Adrenal gland (tissue), 12 donors: ENCODE data around the gene THTPA. TPM values are rescaled to one million over a fixed set of nuclear protein-coding genes. Genes with fewer than 3 reads are reported as not detected.
A peak's percentile ranks its signal among the peaks of the same experiment; 100 is the strongest.

ENCODE experiments used
- DNase-seq, 7 donors: peaks; one replicate each; pipeline ENCODE4 v3.0.0-alpha.2; 2019 to 2020
- H3K27ac ChIP-seq, 5 donors: fragments of 200-600 bp; sonication (generic) in 4 of 5; 1 replicate in 3 of 5; 2 replicates in 2 of 5; pipeline versions ENCODE4 v1.5.1 to v1.8.0; 2016 to 2020; ENCODE audit warnings: mild to moderate bottlenecking in 1 of 5
- H3K27me3 ChIP-seq: fragments of 200-600 bp; 2 replicates; pipeline ENCODE4 v1.8.0; 2021
- H3K36me3 ChIP-seq, 2 donors: fragments of 200-600 bp; replicated peaks in 1 of 2; 1 replicate in 1 of 2; 2 replicates in 1 of 2; pipeline versions ENCODE4 v1.5.1 to v1.8.0; 2018 to 2022
- H3K4me1 ChIP-seq, 2 donors: fragments of 200-600 bp; replicated peaks in 1 of 2; 1 replicate in 1 of 2; 2 replicates in 1 of 2; pipeline versions ENCODE4 v1.5.1 to v1.8.0; 2018 to 2021
- H3K4me3 ChIP-seq, 4 donors: fragments of 200-600 bp; sonication (generic) in 3 of 4; one replicate each; pipeline ENCODE4 v1.5.1; 2016 to 2018
- H3K9me3 ChIP-seq, 3 donors: fragments of 200-600 bp; sonication (generic) in 1 of 3; replicated peaks in 1 of 3; 1 replicate in 2 of 3; 2 replicates in 1 of 3; pipeline versions ENCODE4 v1.5.1 to v1.8.0; 2016 to 2021
- POLR2A ChIP-seq, 2 donors: fragments of 450-650 bp; IDR thresholded peaks; one replicate each; pipeline ENCODE4 v1.6.1; 2017; ENCODE audit warnings: antibody characterized with exemption in 2 of 2, mild to moderate bottlenecking in 2 of 2, moderate library complexity in 1 of 2
- WGBS, 4 donors: extraction: QIAGEN DNeasy Blood & Tissue Kit in 2 of 4; methylation state at CpG; one replicate each; pipeline versions ENCODE4 v1.1.5 to v1.1.7; 2013 to 2017; 5-methylcytosine and 5-hydroxymethylcytosine counted together
- intact Hi-C, 2 donors: fragments of 100-400 bp; cut with DNase I; formaldehyde crosslinking; loops; one replicate each; pipeline versions ENCODE4 v1.14.1 to v1.15.0; 2022 to 2023
- polyA plus RNA-seq, 3 donors: library from polyadenylated mRNA; stranded (reverse); fragments of 200-250 nt in 2 of 3; fragments of 350-450 nt in 1 of 3; fragmentation: Illumina TruSeq in 1 of 3; extraction: RNeasy Lipid Tissue Mini Kit (QIAGEN cat#74804) in 1 of 3; gene quantifications; one replicate each; pipeline ENCODE4 v1.2.3, GENCODE V29; 2013 to 2014
- total RNA-seq, 9 donors: library from RNA; depleted of rRNA in 4 of 9; stranded (reverse); fragments of >200 nt in 4 of 9; fragments of 120-200 nt in 1 of 9; fragmentation: NEBNext Ultra II Directional in 1 of 9; extraction: Animal tissue kit (Norgen Biotek cat#: 25700) in 1 of 9; gene quantifications; one replicate each; pipeline versions ENCODE4 v1.1.0 to v1.2.4, GENCODE V29; 2013 to 2023
- TF ChIP-seq, protein P1 (sequence below), 6 experiments: fragments of 450-650 bp in 4 of 6; fragments of 200-600 bp in 2 of 6; sonication (generic) in 1 of 6; IDR thresholded peaks; 1 replicate in 5 of 6; 2 replicates in 1 of 6; pipeline versions ENCODE4 v1.5.1 to v1.8.0; 2016 to 2021; ENCODE audit warnings: antibody characterized with exemption in 6 of 6, mild to moderate bottlenecking in 2 of 6, moderate library complexity in 1 of 6
- donor health status: healthy with polysubstance abuse.
- donor health status: Bipolar disorder and iron deficiency.
- donor health status: DM: yes; HTN: yes; CAD: no.
- donor health status: DM: no; HTN: no; CAD: no.
- donor health status: DM: no; HTN: no; CAD: no.
- donor health status: DM: yes; HTN: yes; CAD: no.

The THTPA gene
- total and polyA plus RNA-seq, 12 donors: 11.2 to 41.7 (median 27.2) TPM

DNA sequence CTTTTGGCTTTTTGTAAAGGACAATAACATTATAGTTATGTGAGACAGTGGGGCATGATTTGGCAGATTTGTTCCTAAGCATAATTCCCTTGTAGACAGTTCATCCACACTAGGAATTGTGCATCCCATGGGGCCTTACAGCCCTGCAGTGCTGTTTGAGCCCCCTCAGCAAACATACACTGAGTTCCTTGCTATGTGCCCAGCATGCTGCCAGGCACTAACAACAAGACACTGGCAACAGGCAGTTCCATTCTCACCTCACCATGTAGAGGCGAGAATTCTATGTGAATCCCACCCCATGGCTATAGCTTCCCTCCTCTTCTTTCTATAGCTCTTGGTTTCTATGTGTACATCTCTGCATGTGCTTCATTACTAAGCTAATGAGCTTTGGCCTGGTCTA, 1.9 kb downstream of the THTPA start:
- H3K9me3 ChIP-seq: no peaks in the 10 kb centered on the region
- DNase-seq: no peak
- H3K4me3 ChIP-seq: no peak overlapping the region
- no peak overlapping the region for H3K27ac ChIP-seq
- 94 to 100% (median 98%) methylated on average over 1 of the region's 1 CpG for WGBS, 4 donors
- peaks cover 16 to 22% of the 10 kb centered on the region in 2 donors for H3K4me1 ChIP-seq
- H3K36me3 ChIP-seq: peaks cover 0 to 40% of the 10 kb centered on the region in 2 donors
- no peaks in the 10 kb centered on the region for H3K27me3 ChIP-seq
- intact Hi-C loops: no loop called here
- TF ChIP-seq, protein P1, sequence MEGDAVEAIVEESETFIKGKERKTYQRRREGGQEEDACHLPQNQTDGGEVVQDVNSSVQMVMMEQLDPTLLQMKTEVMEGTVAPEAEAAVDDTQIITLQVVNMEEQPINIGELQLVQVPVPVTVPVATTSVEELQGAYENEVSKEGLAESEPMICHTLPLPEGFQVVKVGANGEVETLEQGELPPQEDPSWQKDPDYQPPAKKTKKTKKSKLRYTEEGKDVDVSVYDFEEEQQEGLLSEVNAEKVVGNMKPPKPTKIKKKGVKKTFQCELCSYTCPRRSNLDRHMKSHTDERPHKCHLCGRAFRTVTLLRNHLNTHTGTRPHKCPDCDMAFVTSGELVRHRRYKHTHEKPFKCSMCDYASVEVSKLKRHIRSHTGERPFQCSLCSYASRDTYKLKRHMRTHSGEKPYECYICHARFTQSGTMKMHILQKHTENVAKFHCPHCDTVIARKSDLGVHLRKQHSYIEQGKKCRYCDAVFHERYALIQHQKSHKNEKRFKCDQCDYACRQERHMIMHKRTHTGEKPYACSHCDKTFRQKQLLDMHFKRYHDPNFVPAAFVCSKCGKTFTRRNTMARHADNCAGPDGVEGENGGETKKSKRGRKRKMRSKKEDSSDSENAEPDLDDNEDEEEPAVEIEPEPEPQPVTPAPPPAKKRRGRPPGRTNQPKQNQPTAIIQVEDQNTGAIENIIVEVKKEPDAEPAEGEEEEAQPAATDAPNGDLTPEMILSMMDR (IDR thresholded peaks at IDR 0.05): no peak
- TF ChIP-seq POLR2A (IDR thresholded peaks at IDR 0.05): no peak

DNA sequence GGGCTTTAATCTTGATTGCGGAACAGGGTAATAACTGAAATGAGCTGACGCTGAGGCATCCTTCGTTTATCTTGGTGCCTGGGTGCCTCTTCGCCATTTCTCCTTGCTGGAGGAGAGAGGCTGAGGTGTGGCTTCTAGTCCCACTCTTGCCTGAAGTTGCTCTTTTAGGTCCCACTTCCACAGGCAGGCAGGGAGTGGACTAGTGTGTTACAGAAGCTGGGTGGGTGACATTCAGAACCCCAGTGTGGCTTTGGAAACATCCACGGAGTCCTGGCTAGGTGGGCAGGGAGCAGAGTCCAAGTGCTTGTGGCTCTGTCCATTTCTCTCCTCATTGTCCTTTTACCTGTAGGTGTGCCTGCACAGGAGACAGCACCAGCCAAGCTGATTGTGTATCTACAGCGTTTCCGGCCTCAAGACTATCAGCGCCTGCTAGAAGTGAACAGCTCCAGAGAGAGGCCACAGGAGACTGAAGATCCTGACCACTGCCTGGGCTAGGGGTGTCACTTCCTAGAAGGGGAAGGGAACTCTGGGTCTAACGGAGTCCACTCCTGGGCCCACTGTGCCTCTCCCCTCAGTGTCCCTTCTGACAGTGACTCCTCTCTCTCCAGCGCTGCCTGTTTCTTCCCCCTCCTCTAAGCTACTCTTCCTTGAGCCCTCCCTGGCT, 2.4 kb downstream of the THTPA start:
- Histone ChIP-seq H3K9me3 (no peaks in the 10 kb centered on the region), H3K4me3 (no peak overlapping the region), H3K27ac (no peak overlapping the region), H3K4me1 (peaks cover 19 to 22% of the 10 kb centered on the region in 2 donors), H3K36me3 (peaks cover 0 to 40% of the 10 kb centered on the region in 2 donors), H3K27me3 (no peaks in the 10 kb centered on the region)
- intact Hi-C loops: no loop called here
- 89 to 94% (median 90%) methylated on average over 10 of the region's 10 CpGs for WGBS, 4 donors
- TF ChIP-seq, protein P1 (IDR thresholded peaks at IDR 0.05): no peak
- TF ChIP-seq POLR2A (IDR thresholded peaks at IDR 0.05): no peak
- no peak for DNase-seq

DNA sequence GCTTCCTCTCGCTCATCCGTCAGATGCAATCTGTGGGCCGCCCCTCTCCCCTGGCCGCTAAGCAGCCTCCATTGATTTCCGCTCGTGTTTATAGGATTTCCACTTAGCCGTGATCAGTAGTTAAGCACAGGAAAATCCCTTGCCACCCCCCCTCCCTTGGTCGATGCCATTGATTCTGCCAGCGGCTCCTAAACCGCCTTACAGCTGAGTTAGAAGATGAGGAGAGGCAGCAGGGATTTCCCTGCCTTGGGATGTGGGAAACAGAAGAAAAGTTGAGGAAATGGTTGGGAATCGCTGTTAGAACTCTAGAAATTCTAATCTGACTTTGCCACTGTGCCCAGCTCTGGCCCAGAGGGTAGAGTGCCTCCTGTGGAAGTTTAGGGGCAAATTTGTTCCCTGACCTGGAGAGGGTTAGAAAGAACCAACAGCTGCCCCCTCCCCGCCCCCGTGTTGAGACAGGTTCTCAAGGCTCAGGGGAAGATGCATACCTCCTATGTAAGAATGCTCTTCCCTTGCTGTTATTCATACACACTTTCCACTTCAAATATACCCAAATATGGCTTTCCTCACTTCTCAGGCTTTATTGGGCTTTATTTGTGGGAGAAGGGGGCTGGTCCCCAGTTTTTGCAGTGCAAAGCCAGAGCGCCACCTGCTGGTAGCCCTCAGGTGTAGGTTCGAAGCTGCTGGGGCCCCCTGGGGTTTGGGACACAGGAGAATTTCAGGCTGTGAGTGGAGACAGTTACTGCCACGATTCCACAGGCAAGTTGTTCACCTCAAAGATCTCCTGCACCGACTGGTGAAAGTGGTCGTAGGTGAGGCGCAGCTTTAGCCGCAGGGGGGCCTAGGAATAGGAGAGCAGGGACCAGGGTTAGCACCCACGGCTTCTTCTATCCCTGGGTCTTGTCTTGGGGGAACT, 3.2 kb downstream of the THTPA start:
- Histone ChIP-seq H3K36me3 (peaks cover 0 to 47% of the 10 kb centered on the region in 2 donors), H3K27ac (no peak overlapping the region), H3K4me3 (no peak overlapping the region), H3K9me3 (no peaks in the 10 kb centered on the region), H3K27me3 (no peaks in the 10 kb centered on the region), H3K4me1 (peaks cover 19 to 22% of the 10 kb centered on the region in 2 donors)
- no peak for TF ChIP-seq POLR2A (IDR thresholded peaks at IDR 0.05)
- TF ChIP-seq, protein P1 (IDR thresholded peaks at IDR 0.05): peak; percentile 59 to 85 (median 76)
- intact Hi-C loops: no loop called here
- 65 to 79% (median 76%) methylated on average over 19 to 21 of the region's 21 CpGs for WGBS, 4 donors
- DNase-seq: peak in 4 of 7 donors; percentile 56 to 74 (median 62)

DNA sequence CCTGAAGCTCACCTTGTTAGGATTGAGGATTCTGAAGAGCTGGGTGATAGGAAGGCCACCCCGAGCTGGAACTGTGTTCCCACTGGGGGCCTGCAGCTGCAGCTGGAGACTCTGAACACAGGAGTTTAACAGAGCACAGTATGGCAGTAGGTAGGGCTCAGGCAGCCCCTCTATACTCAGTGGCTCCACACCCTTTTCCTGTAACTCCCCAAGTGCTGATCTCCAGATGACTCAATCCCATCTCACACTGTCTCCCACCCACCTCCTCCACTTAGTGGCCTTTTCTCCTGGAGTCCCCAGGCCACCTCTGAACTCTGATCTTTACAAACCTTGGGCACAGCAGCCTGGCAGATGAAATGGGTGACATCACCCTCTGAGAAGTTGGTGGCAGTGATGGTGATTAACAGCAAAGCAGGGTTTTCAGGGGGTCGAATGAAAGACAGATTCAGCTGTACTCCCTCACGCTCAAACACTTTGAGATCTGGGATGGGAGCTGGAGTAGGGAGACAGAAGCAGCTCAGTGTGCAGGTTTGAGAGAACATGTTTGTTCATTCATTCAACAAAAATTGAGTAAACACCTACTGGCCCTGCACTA, 4.0 kb downstream of the THTPA start:
- Histone ChIP-seq H3K36me3 (peaks cover 0 to 47% of the 10 kb centered on the region in 2 donors), H3K4me1 (peaks cover 19 to 22% of the 10 kb centered on the region in 2 donors), H3K9me3 (no peaks in the 10 kb centered on the region), H3K4me3 (no peak overlapping the region), H3K27me3 (no peaks in the 10 kb centered on the region), H3K27ac (no peak overlapping the region)
- intact Hi-C loops: loop anchor here (5.0 to 10.0 kb wide), 3 partner anchors 83 to 235 kb away; partner anchors contain the start of gene PABPN1 (in 1 of the 2)
- 75 to 91% (median 84%) methylated on average over 3 of the region's 3 CpGs for WGBS, 4 donors
- no peak for TF ChIP-seq POLR2A (IDR thresholded peaks at IDR 0.05)
- TF ChIP-seq, protein P1 (IDR thresholded peaks at IDR 0.05): no peak
- DNase-seq: no peak
